ENCODE results near the gene COPS4.

- TF ChIP-seq CTCF (IDR thresholded peaks at IDR 0.05) (no peak), POLR2A (IDR thresholded peaks at IDR 0.05) (no peak)
These were observed 80.0 kb downstream of the COPS4 start for GRCh38 chr4:83115000-83115399.

All from Peyer's patch (tissue), 4 donors.